Karpas-422 (cell line): ENCODE data around the gene TCOF1. TPM values are rescaled to one million over a fixed set of nuclear protein-coding genes. Genes with fewer than 3 reads are reported as not detected.

Experiments used
- DNase-seq: peaks from one replicate; pipeline ENCODE4 v3.0.0-alpha.2; 2015
- H2AFZ ChIP-seq: fragments of 200-600 bp; sonication (generic); 2 replicates; pipeline ENCODE4 v1.6.1; 2014; ENCODE audit warnings: antibody characterized with exemption, low read length, mixed read lengths
- H3K27ac ChIP-seq: fragments of 200-600 bp; sonication (generic); 2 replicates; pipeline ENCODE4 v1.5.1; 2014; ENCODE audit warnings: mild to moderate bottlenecking, low read length, moderate library complexity
- H3K27me3 ChIP-seq: fragments of 200-600 bp; sonication (generic); 2 replicates; pipeline ENCODE4 v1.6.1; 2014; ENCODE audit warnings: low read length, mixed read lengths
- H3K36me3 ChIP-seq: fragments of 200-600 bp; sonication (generic); 2 replicates; pipeline ENCODE4 v1.6.1; 2014; ENCODE audit warnings: low read length, mixed read lengths; ENCODE audit not compliant: insufficient read depth
- H3K4me1 ChIP-seq: fragments of 200-600 bp; sonication (generic); 2 replicates; pipeline ENCODE4 v1.6.1; 2014; ENCODE audit warnings: mild to moderate bottlenecking, low read length, mixed read lengths
- H3K4me2 ChIP-seq: fragments of 200-600 bp; sonication (generic); 2 replicates; pipeline ENCODE4 v1.6.1; 2014; ENCODE audit warnings: low read length, low read depth, mild to moderate bottlenecking; ENCODE audit not compliant: poor library complexity, severe bottlenecking
- H3K4me3 ChIP-seq: fragments of 200-600 bp; sonication (generic); 2 replicates; pipeline ENCODE4 v1.5.1; 2014; ENCODE audit warnings: mild to moderate bottlenecking, antibody characterized with exemption, low read length, mixed read lengths
- H3K79me2 ChIP-seq: fragments of 200-600 bp; sonication (generic); 2 replicates; pipeline ENCODE4 v1.6.1; 2014; ENCODE audit warnings: mild to moderate bottlenecking, low read length, mixed read lengths
- H3K9ac ChIP-seq: fragments of 200-600 bp; sonication (generic); 2 replicates; pipeline ENCODE4 v1.6.0; 2014; ENCODE audit warnings: low read length
- H3K9me2 ChIP-seq: fragments of 200-600 bp; sonication (generic), shearing (Covaris generic); replicated peaks from 2 replicates; pipeline ENCODE4 v1.6.0; 2014; ENCODE audit warnings: mild to moderate bottlenecking, low read length, moderate library complexity; ENCODE audit not compliant: insufficient read depth
- H3K9me3 ChIP-seq: fragments of 300-700, 200-600 bp; sonication (generic); 2 replicates; pipeline ENCODE4 v1.6.1; 2014; ENCODE audit warnings: low read length, mixed read lengths
- H4K20me1 ChIP-seq: fragments of 200-600 bp; sonication (generic); 2 replicates; pipeline ENCODE4 v1.6.1; 2014; ENCODE audit warnings: mild to moderate bottlenecking, antibody characterized with exemption, low read length, low read depth; ENCODE audit not compliant: insufficient read depth
- total RNA-seq: library from RNA; depleted of rRNA; stranded (reverse); fragments of >200 nt; shearing (Covaris generic); gene quantifications from 2 replicates; pipeline ENCODE4 v1.2.3, GENCODE V29; 2014; ENCODE audit warnings: low replicate concordance

TCOF1 gene
- total RNA-seq, 1 experiment from 2014 or later, result 23.0 TPM

GRCh38 chr5:150376799-150377771, 19.6 kb downstream of the TCOF1 start:
- H2AFZ ChIP-seq, result no peak overlapping the region
- H3K4me1 ChIP-seq, result no peaks in the 10 kb centered on the region
- H3K9me2 ChIP-seq, result no peaks in the 10 kb centered on the region
- no peak overlapping the region for H3K4me3 ChIP-seq
- no peaks in the 10 kb centered on the region for H3K27me3 ChIP-seq
- no peaks in the 10 kb centered on the region for H4K20me1 ChIP-seq
- H3K4me2 ChIP-seq, result no peak overlapping the region
- H3K9me3 ChIP-seq, result no peaks in the 10 kb centered on the region
- H3K27ac ChIP-seq, result no peak overlapping the region
- H3K79me2 ChIP-seq, result no peaks in the 10 kb centered on the region
- peaks cover 27% of the 10 kb centered on the region for H3K36me3 ChIP-seq
- H3K9ac ChIP-seq, result no peak overlapping the region
- no peak for DNase-seq

GRCh38 chr5:150377964-150378694, 20.6 kb downstream of the TCOF1 start:
- Histone ChIP-seq H3K9ac (no peak overlapping the region), H3K36me3 (peaks cover 27% of the 10 kb centered on the region), H4K20me1 (no peaks in the 10 kb centered on the region), H3K4me1 (no peaks in the 10 kb centered on the region), H3K9me3 (no peaks in the 10 kb centered on the region), H3K27me3 (no peaks in the 10 kb centered on the region), H3K79me2 (no peaks in the 10 kb centered on the region), H3K4me2 (no peak overlapping the region), H2AFZ (no peak overlapping the region), H3K9me2 (no peaks in the 10 kb centered on the region), H3K27ac (no peak overlapping the region), H3K4me3 (no peak overlapping the region)
- DNase-seq, result no peak

- no peaks in the 10 kb centered on the region for H3K9me2 ChIP-seq
- peaks cover 4% of the 10 kb centered on the region; the same call in 1 of the 2 replicates for H4K20me1 ChIP-seq
- H3K27ac ChIP-seq, result no peak overlapping the region
- no peaks in the 10 kb centered on the region for H3K27me3 ChIP-seq
- H3K9me3 ChIP-seq, result no peaks in the 10 kb centered on the region
- peaks cover 39% of the 10 kb centered on the region; the same call in 1 of the 2 replicates for H3K36me3 ChIP-seq
- H2AFZ ChIP-seq, result no peak overlapping the region
- H3K4me2 ChIP-seq, result no peak overlapping the region
- no peak for DNase-seq
- no peaks in the 10 kb centered on the region for H3K79me2 ChIP-seq
- H3K9ac ChIP-seq, result no peak overlapping the region
- H3K4me1 ChIP-seq, result no peaks in the 10 kb centered on the region
- H3K4me3 ChIP-seq, result no peak overlapping the region
Observed at GRCh38 chr5:150384701-150385100, 27.2 kb downstream of the TCOF1 start.

DNA sequence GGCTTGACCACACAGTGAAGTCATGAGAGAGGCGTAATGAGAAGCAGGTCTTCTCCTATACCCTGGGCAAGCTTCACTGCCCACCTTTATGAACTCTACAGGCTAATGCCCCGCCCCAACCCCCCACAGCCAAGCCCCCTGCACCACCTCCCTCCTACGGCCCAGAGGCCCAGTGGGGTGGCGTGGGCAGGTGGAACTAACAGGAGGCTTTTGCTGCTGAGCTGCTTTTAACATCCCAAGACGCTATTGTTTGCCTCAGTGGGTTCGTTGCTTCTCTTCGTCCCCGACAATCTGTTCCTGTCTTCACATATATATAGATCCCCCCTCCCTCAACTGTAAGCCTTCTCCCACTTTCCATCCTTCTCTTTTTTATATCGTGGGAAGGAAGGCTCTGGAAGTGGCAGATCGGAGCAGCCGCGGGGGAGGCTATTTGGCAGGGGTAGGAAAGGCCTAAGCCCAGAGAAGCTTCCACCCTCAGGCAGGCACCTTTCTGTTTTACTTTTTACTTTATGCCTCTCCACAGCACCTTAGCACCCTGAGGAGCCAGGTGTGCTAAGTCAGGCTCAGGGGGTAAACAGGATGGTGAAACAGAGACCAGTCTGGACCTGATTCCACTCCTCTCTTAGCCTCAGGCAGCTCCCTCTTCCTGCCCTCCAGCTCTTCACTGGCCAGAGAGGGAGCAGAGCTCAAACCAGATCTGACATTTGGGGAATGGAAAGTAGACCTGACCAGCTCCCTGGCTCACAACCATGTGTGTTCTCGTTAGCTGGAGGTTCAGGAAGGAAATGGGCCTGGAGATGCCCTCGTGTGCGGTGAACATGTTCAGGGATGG, 28.7 kb downstream of the TCOF1 start:
- Histone ChIP-seq H3K79me2 (no peaks in the 10 kb centered on the region), H3K27ac (no peak overlapping the region), H2AFZ (no peak overlapping the region), H3K36me3 (peaks cover 34% of the 10 kb centered on the region; the same call in 1 of the 2 replicates), H3K9me3 (no peaks in the 10 kb centered on the region), H3K4me2 (no peak overlapping the region), H3K4me1 (no peaks in the 10 kb centered on the region), H3K27me3 (no peaks in the 10 kb centered on the region), H3K9me2 (no peaks in the 10 kb centered on the region), H3K4me3 (no peak overlapping the region), H4K20me1 (peaks cover 4% of the 10 kb centered on the region; the same call in 1 of the 2 replicates), H3K9ac (no peak overlapping the region)
- peak; percentile 38 for DNase-seq

- Histone ChIP-seq H3K36me3 (peaks cover 46% of the 10 kb centered on the region), H3K4me1 (no peaks in the 10 kb centered on the region), H3K4me2 (no peak overlapping the region), H3K79me2 (no peaks in the 10 kb centered on the region), H3K9me2 (no peaks in the 10 kb centered on the region), H3K9ac (no peak overlapping the region), H3K27me3 (no peaks in the 10 kb centered on the region), H3K27ac (no peak overlapping the region), H4K20me1 (peaks cover 4% of the 10 kb centered on the region; the same call in 1 of the 2 replicates), H3K9me3 (no peaks in the 10 kb centered on the region), H3K4me3 (no peak overlapping the region), H2AFZ (no peak overlapping the region)
- no peak for DNase-seq
Observed at GRCh38 chr5:150389531-150390266, 32.2 kb downstream of the TCOF1 start.

- Histone ChIP-seq H3K27ac (no peak overlapping the region), H4K20me1 (peaks cover 4% of the 10 kb centered on the region; the same call in 1 of the 2 replicates), H3K9me3 (no peaks in the 10 kb centered on the region), H3K79me2 (no peaks in the 10 kb centered on the region), H3K27me3 (no peaks in the 10 kb centered on the region), H3K4me3 (no peak overlapping the region), H3K4me2 (no peak overlapping the region), H3K9me2 (no peaks in the 10 kb centered on the region), H2AFZ (no peak overlapping the region), H3K36me3 (peaks cover 41% of the 10 kb centered on the region), H3K4me1 (no peaks in the 10 kb centered on the region), H3K9ac (no peak overlapping the region)
- DNase-seq, result peak; percentile 41
Observed at GRCh38 chr5:150391064-150391834, 33.8 kb downstream of the TCOF1 start.

DNA sequence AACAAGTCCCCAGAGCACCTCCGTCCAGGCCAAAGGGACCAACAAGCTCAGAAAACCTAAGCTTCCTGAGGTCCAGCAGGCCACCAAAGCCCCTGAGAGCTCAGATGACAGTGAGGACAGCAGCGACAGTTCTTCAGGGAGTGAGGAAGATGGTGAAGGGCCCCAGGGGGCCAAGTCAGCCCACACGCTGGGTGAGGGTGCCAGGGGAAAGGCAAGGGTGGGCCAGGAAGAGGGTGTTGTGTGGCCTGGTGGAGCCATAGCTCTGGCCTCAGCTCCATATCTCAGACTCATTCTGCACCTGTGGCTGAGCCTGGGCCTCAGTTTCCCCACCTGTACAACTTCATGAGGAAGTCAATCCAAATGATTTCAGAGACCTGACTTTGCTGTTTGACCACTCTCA, 34.5 kb downstream of the TCOF1 start:
- H3K27ac ChIP-seq, result no peak overlapping the region
- no peak overlapping the region for H3K4me3 ChIP-seq
- H4K20me1 ChIP-seq, result peaks cover 4% of the 10 kb centered on the region; the same call in 1 of the 2 replicates
- H3K4me1 ChIP-seq, result no peaks in the 10 kb centered on the region
- no peak overlapping the region for H2AFZ ChIP-seq
- no peaks in the 10 kb centered on the region for H3K9me2 ChIP-seq
- no peak for DNase-seq
- no peak overlapping the region for H3K9ac ChIP-seq
- H3K27me3 ChIP-seq, result no peaks in the 10 kb centered on the region
- no peaks in the 10 kb centered on the region for H3K79me2 ChIP-seq
- H3K4me2 ChIP-seq, result no peak overlapping the region
- peaks cover 39% of the 10 kb centered on the region for H3K36me3 ChIP-seq
- H3K9me3 ChIP-seq, result no peaks in the 10 kb centered on the region
